ENCODE measurements around the gene CXorf49B.

Gene CXorf49B

GRCh38 chrX:71815121-71815905, 52.2 kb downstream of the CXorf49B start:
- DNase-seq (ENCODE audit: extremely low read depth in 1 of 2, low read depth in 1 of 2), result no peak

GRCh38 chrX:71815906-71816156, 52.7 kb downstream of the CXorf49B start:
- DNase-seq (ENCODE audit: extremely low read depth in 1 of 2, low read depth in 1 of 2), result no peak
